Ovary (tissue), 3 donors: Measurements from ENCODE around the gene BCL2A1.

Experiments used
- CTCF ChIP-seq, 3 donors: fragments of 450-650 bp in 2 of 3; fragments of 200-600 bp in 1 of 3; IDR thresholded peaks; one replicate each; pipeline versions ENCODE4 v1.5.1 to v1.8.0; 2016 to 2022; ENCODE audit warnings: antibody characterized with exemption in 3 of 3, mild to moderate bottlenecking in 1 of 3
- POLR2A ChIP-seq: fragments of 450-650 bp; IDR thresholded peaks from one replicate; pipeline ENCODE4 v1.6.1; 2017; ENCODE audit warnings: antibody characterized with exemption, mild to moderate bottlenecking, moderate library complexity
- donor health status: DM: no; HTN: no; CAD: no.

- no peak for TF ChIP-seq POLR2A
- TF ChIP-seq CTCF (IDR thresholded peaks at IDR 0.05), result no peak
These were observed 17.0 kb downstream of the BCL2A1 start for GRCh38 chr15:79953951-79954444.
